ENCODE measurements around the gene SFXN1. TPM values are rescaled to one million over a fixed set of nuclear protein-coding genes. Genes with fewer than 3 reads are reported as not detected.

Gene SFXN1
- total and polyA plus RNA-seq, 7 donors = 18.1 to 68.0 (median 22.8) TPM

GRCh38 chr5:175475248-175475647 lies 3.1 kb upstream of the SFXN1 start:
- TF ChIP-seq EP300 (IDR thresholded peaks at IDR 0.05) (no peak), POLR2A (IDR thresholded peaks at IDR 0.05) (no peak), POLR2AphosphoS5 (IDR thresholded peaks at IDR 0.05) (no peak), CTCF (IDR thresholded peaks at IDR 0.05) (no peak)
- intact Hi-C loops (cut with DNase I) = no loop called here
- 56 to 74% methylated on average over 1 of the region's 1 CpG for WGBS, 2 donors

DNA sequence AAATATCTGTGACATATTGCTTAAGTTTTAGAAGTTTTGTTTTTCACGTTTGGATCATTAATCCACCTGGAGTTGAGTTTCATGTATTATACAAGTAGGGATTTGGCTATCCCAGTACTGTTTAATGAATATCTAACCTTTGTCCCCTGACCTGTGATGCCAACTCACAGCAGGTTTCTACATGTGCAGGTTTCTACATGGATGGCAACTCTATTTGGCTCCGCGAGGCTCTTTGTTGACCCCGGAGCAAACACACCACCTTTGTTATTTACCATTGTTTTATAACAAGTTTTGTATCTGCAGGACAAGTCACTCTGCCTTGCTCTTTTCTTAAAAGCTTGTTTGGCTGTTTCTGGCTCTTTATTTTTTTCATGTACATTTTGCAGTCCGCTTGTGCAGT lies 920 bp upstream of the SFXN1 start:
- H3K27ac ChIP-seq = no peak overlapping the region
- no peak for DNase-seq
- no peaks in the 10 kb centered on the region for H3K36me3 ChIP-seq
- TF ChIP-seq POLR2AphosphoS5 (IDR thresholded peaks at IDR 0.05) (no peak), EP300 (IDR thresholded peaks at IDR 0.05) (no peak), CTCF (IDR thresholded peaks at IDR 0.05) (no peak), POLR2A (IDR thresholded peaks at IDR 0.05) (no peak)
- intact Hi-C loops (cut with DNase I) = no loop called here
- H3K4me3 ChIP-seq = no peak overlapping the region
- 42 to 79% methylated on average over 5 of the region's 5 CpGs for WGBS, 2 donors
- H3K4me1 ChIP-seq = peaks cover 0 to 21% (median 14%) of the 10 kb centered on the region in 4 donors
- H3K9me3 ChIP-seq = no peaks in the 10 kb centered on the region
- no peaks in the 10 kb centered on the region for H3K27me3 ChIP-seq

More at GRCh38 chr5:175475248-175475647, 3.1 kb upstream of the SFXN1 start:
- Histone ChIP-seq H3K4me1 (peaks cover 0 to 17% (median 12%) of the 10 kb centered on the region in 4 donors), H3K36me3 (no peaks in the 10 kb centered on the region), H3K27ac (no peak overlapping the region), H3K9me3 (no peaks in the 10 kb centered on the region), H3K4me3 (no peak overlapping the region), H3K27me3 (no peaks in the 10 kb centered on the region)
- DNase-seq = no peak

- H3K4me3 ChIP-seq = peak overlapping the region; percentile 71 to 99 (median 82)
- no peak for TF ChIP-seq POLR2A (IDR thresholded peaks at IDR 0.05)
- no peak for TF ChIP-seq POLR2AphosphoS5 (IDR thresholded peaks at IDR 0.05)
- TF ChIP-seq CTCF (IDR thresholded peaks at IDR 0.05) = no peak
- no peak for TF ChIP-seq EP300 (IDR thresholded peaks at IDR 0.05)
- H3K27ac ChIP-seq = peak overlapping the region; percentile 77 to 87 (median 80)
- peaks cover 0 to 21% (median 14%) of the 10 kb centered on the region in 4 donors for H3K4me1 ChIP-seq
- 2 to 4% methylated on average over 12 of the region's 12 CpGs for WGBS, 2 donors
- no peaks in the 10 kb centered on the region for H3K27me3 ChIP-seq
- no peaks in the 10 kb centered on the region for H3K36me3 ChIP-seq
- DNase-seq = no peak
- H3K9me3 ChIP-seq = no peaks in the 10 kb centered on the region
- intact Hi-C loops (cut with DNase I) = no loop called here
Measured at GRCh38 chr5:175478008-175478383, 364 bp upstream of the SFXN1 start.

GRCh38 chr5:175479125-175479881 lies 943 bp downstream of the SFXN1 start:
- H3K9me3 ChIP-seq = no peaks in the 10 kb centered on the region
- H3K4me1 ChIP-seq = peaks cover 0 to 21% (median 14%) of the 10 kb centered on the region in 4 donors
- H3K36me3 ChIP-seq = peaks cover 0 to 11% (median 2%) of the 10 kb centered on the region in 4 donors
- peak overlapping the region; percentile 71 to 99 (median 82) for H3K4me3 ChIP-seq
- intact Hi-C loops (cut with DNase I) = no loop called here
- 34 to 35% methylated on average over 13 of the region's 13 CpGs for WGBS, 2 donors
- H3K27ac ChIP-seq = peak overlapping the region; percentile 77 to 87 (median 80)
- TF ChIP-seq CTCF (IDR thresholded peaks at IDR 0.05) (no peak), POLR2A (IDR thresholded peaks at IDR 0.05) (peak in 1 of 2 donors; percentile 9)
- no peak for DNase-seq
- H3K27me3 ChIP-seq = no peaks in the 10 kb centered on the region
